Activated naive CD4-positive, alpha-beta T cell treated with anti-CD3 and anti-CD28 coated beads, Interleukin-2, amount 50 U/mL, for 24 hours (primary cell): ENCODE results near the gene CERS6.
"Not testable (repeated sequence)": the region's sequence is repeated elsewhere in the genome, so short reads cannot be mapped to it uniquely, and the experiment has no call there.

Source experiments
- H3K27ac Mint-ChIP-seq: one replicate; pipeline ENCODE4 v1.8.0; 2021; ENCODE audit warnings: mild to moderate bottlenecking, mixed read lengths
- H3K27me3 Mint-ChIP-seq: one replicate; pipeline ENCODE4 v1.8.0; 2021; ENCODE audit warnings: mixed read lengths
- H3K36me3 Mint-ChIP-seq: one replicate; pipeline ENCODE4 v1.8.0; 2021; ENCODE audit warnings: mixed read lengths
- H3K4me1 Mint-ChIP-seq: one replicate; pipeline ENCODE4 v1.8.0; 2021; ENCODE audit warnings: mixed read lengths
- H3K4me3 Mint-ChIP-seq: one replicate; pipeline ENCODE4 v1.8.0; 2021; ENCODE audit warnings: mild to moderate bottlenecking, mixed read lengths
- H3K9me3 Mint-ChIP-seq: one replicate; pipeline ENCODE4 v1.8.0; 2021; ENCODE audit warnings: mixed read lengths

CERS6 gene

GRCh38 chr2:168791140-168791539, 335.1 kb downstream of the CERS6 start:
- not testable (repeated sequence) for H3K9me3 Mint-ChIP-seq, H3K4me3 Mint-ChIP-seq, H3K27ac Mint-ChIP-seq, H3K27me3 Mint-ChIP-seq, H3K36me3 Mint-ChIP-seq, H3K4me1 Mint-ChIP-seq

DNA sequence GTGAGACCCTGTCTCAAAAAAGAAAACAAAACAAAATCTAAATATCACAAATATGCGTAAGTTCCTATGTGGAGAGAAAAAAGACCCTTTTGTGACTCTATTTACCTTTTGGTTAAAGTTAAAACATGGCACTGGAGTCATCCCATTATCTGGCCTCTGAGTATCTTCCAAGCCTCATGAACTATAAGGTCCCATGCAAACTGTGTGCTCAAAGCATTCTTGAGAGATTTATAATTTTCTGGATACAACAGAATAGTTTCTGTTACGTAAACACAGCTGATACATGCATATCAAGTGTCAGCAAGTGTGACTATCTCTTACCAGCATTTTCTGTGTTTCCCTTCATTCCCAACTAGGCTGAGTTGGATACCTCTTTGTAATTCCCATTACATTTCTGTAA, 337.5 kb downstream of the CERS6 start:
- peaks cover 2% of the 10 kb centered on the region for H3K27me3 Mint-ChIP-seq
- no peak overlapping the region for H3K4me3 Mint-ChIP-seq
- H3K36me3 Mint-ChIP-seq = no peaks in the 10 kb centered on the region
- H3K27ac Mint-ChIP-seq = no peak overlapping the region
- H3K4me1 Mint-ChIP-seq = no peaks in the 10 kb centered on the region
- H3K9me3 Mint-ChIP-seq = no peaks in the 10 kb centered on the region

DNA sequence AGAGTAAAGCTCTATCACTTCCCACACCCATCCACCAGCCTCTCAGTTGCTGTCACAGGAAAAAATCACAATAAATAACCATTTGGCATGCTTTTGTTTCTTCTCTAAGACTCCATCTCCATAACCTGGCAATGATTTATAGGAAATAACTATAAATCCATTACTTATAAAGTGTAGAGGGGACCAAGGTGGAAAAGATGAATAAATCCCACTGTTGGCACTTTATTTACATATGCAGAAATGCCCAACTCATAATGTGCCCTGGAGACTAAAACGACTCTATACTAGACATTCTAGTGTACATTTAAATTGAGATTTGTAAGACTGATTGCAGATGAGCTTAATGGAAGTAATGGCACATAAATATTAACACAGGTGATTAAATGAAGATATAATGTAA, 338.9 kb downstream of the CERS6 start:
- H3K4me3 Mint-ChIP-seq = no peak overlapping the region
- no peaks in the 10 kb centered on the region for H3K9me3 Mint-ChIP-seq
- H3K27me3 Mint-ChIP-seq = peaks cover 2% of the 10 kb centered on the region

DNA sequence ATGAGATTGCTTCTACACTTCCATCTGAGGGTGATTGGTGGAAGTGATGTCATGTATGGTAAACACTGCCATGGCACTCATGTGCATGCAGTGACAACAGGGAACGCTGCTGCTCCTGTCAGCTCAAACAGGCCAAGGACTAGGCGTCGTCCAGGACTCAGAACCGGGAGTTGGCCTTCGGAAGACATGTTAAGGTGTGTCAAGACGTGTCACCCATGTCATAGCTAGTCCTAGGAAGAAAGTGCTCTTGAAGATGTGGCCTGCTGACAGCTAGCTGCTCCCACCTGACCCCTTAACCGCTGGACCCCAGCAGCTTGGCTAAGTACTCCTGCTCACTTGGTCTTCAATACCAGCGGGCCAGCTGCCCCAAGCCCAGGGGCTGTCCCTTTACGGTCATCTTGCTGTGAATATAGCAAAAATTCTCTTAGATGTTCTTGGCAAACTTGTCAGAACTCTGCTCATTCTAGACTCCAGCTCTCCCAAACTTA, 340.1 kb downstream of the CERS6 start:
- no peak overlapping the region for H3K27ac Mint-ChIP-seq
- no peak overlapping the region for H3K4me3 Mint-ChIP-seq
- no peaks in the 10 kb centered on the region for H3K9me3 Mint-ChIP-seq
- H3K36me3 Mint-ChIP-seq = no peaks in the 10 kb centered on the region
- peaks cover 2% of the 10 kb centered on the region for H3K27me3 Mint-ChIP-seq
- H3K4me1 Mint-ChIP-seq = no peaks in the 10 kb centered on the region

More for the DNA sequence above, 338.9 kb downstream of the CERS6 start:
- H3K36me3 Mint-ChIP-seq = no peaks in the 10 kb centered on the region
- no peaks in the 10 kb centered on the region for H3K4me1 Mint-ChIP-seq
- no peak overlapping the region for H3K27ac Mint-ChIP-seq

DNA sequence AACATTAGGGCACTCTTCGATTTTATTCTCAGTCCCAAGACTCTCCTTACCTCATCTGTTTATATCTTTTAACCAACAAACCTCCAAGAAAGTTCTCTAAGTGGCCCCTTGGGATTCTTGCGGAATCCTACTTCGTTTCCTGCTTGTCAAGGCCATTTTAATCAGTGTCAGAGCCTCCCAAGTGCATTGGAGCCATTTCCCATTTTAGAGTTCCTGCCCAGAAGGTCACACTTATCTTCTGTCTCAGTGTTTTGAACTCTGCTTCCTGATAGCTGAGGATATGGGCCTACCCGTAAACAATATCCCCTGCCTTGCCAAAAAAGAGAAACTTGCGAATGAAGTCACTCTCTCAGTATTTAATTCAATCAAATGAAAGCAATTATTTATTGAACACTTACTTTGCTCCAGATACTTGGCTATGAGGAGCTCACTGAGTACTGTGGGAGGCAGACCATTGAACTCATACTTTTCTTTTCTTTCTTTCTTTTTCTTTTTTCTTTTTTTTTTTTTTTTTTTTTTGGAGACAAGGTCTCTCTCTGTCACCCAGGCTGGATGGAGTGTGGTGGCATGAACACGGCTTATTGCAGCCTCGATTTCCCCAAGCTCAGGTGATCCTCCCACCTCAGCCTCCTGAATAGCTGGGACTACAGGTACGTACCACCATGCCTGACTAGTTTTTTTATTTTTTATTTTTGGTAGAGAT, 340.7 kb downstream of the CERS6 start:
- no peaks in the 10 kb centered on the region for H3K9me3 Mint-ChIP-seq
- H3K4me3 Mint-ChIP-seq = no peak overlapping the region
- no peak overlapping the region for H3K27ac Mint-ChIP-seq
- H3K36me3 Mint-ChIP-seq = no peaks in the 10 kb centered on the region
- H3K27me3 Mint-ChIP-seq = peaks cover 2% of the 10 kb centered on the region
- H3K4me1 Mint-ChIP-seq = no peaks in the 10 kb centered on the region

GRCh38 chr2:168797286-168797655, 341.2 kb downstream of the CERS6 start:
- H3K9me3 Mint-ChIP-seq = no peaks in the 10 kb centered on the region
- H3K4me1 Mint-ChIP-seq = no peaks in the 10 kb centered on the region
- H3K27me3 Mint-ChIP-seq = peaks cover 2% of the 10 kb centered on the region
- H3K4me3 Mint-ChIP-seq = no peak overlapping the region
- no peak overlapping the region for H3K27ac Mint-ChIP-seq
- no peaks in the 10 kb centered on the region for H3K36me3 Mint-ChIP-seq

GRCh38 chr2:168798076-168798887, 342.2 kb downstream of the CERS6 start:
- Mint-ChIP-seq H3K27me3 (peaks cover 2% of the 10 kb centered on the region), H3K27ac (no peak overlapping the region), H3K4me1 (no peaks in the 10 kb centered on the region), H3K9me3 (no peaks in the 10 kb centered on the region), H3K36me3 (no peaks in the 10 kb centered on the region), H3K4me3 (no peak overlapping the region)

- no peak overlapping the region for H3K27ac Mint-ChIP-seq
- no peaks in the 10 kb centered on the region for H3K36me3 Mint-ChIP-seq
Measured at GRCh38 chr2:168798888-168799410, 342.9 kb downstream of the CERS6 start.

GRCh38 chr2:168801471-168801870, 345.4 kb downstream of the CERS6 start:
- H3K4me3 Mint-ChIP-seq = no peak overlapping the region
- H3K4me1 Mint-ChIP-seq = no peaks in the 10 kb centered on the region
- no peaks in the 10 kb centered on the region for H3K27me3 Mint-ChIP-seq
- H3K36me3 Mint-ChIP-seq = no peaks in the 10 kb centered on the region
- H3K27ac Mint-ChIP-seq = no peak overlapping the region
- no peaks in the 10 kb centered on the region for H3K9me3 Mint-ChIP-seq

More at GRCh38 chr2:168798888-168799410, 342.9 kb downstream of the CERS6 start:
- Mint-ChIP-seq H3K9me3 (no peaks in the 10 kb centered on the region), H3K27me3 (peaks cover 2% of the 10 kb centered on the region), H3K4me1 (no peaks in the 10 kb centered on the region), H3K4me3 (no peak overlapping the region)

GRCh38 chr2:168801961-168802858, 346.1 kb downstream of the CERS6 start, which contains the start of gene NOSTRIN:
TSS of gene NOSTRIN (plus strand) at chr2:168802637. CDS start at chr2:168802647, 10 bp downstream.
- Mint-ChIP-seq H3K36me3 (no peaks in the 10 kb centered on the region), H3K27ac (peak within 1 kb of the TSS; percentile 43), H3K27me3 (no peaks in the 10 kb centered on the region), H3K4me3 (no peak within 1 kb of the TSS), H3K4me1 (no peaks in the 10 kb centered on the region), H3K9me3 (no peaks in the 10 kb centered on the region)

DNA sequence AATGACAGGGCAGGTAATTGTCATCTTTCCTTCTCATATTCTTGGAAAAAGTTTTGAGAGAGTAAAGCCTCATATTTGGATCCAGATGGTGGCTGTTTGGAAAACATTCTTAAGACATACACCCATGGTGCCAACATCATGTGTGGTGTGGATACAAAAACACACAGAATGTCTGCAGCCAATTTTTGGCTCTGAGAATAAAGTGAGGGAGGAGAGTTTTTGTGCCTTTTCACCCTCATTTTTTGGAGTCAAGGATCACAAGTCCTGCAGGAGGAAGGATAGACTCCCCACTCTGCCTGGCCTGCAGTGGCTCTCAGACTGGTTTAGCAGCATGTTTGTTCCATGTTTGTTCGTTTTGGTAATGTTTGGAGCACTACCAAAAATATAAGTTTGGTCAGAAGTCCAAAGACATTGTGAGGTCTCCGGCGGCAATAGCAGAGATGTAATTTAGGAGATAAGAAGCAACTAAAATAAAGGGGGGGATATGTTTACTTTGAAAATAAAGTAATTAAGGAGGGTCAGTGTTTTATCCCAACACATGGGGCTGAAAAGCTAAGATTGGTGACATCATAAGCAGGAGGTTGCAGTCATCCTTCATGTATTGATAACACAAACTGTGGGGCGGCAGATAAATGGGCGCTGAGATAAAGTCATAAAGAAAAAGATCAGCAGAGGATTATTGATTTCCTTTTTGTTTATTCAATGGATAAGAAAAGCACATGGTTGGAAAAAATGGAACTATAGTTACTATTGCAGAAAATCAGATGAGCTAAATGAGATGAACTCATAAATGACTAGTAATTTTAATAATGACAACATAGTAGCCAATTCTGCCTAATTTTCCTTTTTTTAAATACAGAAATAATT, 347.0 kb downstream of the CERS6 start:
- Mint-ChIP-seq H3K9me3 (no peaks in the 10 kb centered on the region), H3K27me3 (no peaks in the 10 kb centered on the region), H3K36me3 (no peaks in the 10 kb centered on the region), H3K27ac (peak overlapping the region; percentile 43), H3K4me3 (no peak overlapping the region), H3K4me1 (no peaks in the 10 kb centered on the region)

DNA sequence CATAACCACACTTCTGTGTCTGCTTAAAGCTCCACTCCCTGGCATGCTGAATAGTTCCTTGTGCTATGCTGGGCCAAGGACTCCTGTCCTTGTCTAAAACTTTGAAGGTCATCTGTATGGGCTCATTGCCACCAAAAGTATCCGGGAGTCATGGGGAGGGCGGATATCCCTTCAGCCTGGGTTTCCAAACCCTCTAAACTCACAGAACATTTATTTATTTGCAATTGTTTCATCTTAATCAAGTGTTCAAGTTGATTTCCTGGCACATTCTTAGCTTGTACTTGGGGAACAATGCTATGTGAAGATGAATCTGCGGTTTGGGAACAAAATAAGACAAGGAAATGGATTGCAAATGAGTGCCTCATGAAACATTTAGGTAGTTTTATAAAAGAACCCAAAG, 348.1 kb downstream of the CERS6 start:
- H3K4me3 Mint-ChIP-seq = no peak overlapping the region
- H3K4me1 Mint-ChIP-seq = no peaks in the 10 kb centered on the region
- no peaks in the 10 kb centered on the region for H3K36me3 Mint-ChIP-seq
- no peaks in the 10 kb centered on the region for H3K9me3 Mint-ChIP-seq
- no peak overlapping the region for H3K27ac Mint-ChIP-seq
- H3K27me3 Mint-ChIP-seq = no peaks in the 10 kb centered on the region

- Mint-ChIP-seq H3K27me3 (no peaks in the 10 kb centered on the region), H3K9me3 (no peaks in the 10 kb centered on the region), H3K4me1 (no peaks in the 10 kb centered on the region), H3K27ac (no peak overlapping the region), H3K36me3 (no peaks in the 10 kb centered on the region), H3K4me3 (no peak overlapping the region)
Measured at GRCh38 chr2:168805615-168806014, 349.5 kb downstream of the CERS6 start.

DNA sequence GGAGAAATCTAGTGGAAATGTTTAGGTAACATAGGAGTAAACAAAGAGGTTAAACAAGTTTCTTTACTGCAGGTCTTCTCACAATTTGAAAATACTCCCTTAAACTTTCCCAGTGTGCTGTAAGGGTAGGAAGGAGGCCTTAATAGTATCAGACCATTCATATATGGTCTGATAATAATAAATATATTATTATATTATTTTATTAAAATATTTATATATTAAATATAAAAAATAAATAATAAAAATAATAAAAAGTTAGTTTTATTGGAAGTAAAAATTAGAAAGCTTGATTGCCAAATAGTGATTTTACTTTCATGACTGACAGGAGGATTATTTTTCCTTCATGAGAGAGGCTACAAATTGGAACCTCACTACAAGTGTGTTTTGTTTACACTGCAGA, 353.5 kb downstream of the CERS6 start:
- H3K27ac Mint-ChIP-seq = no peak overlapping the region
- H3K4me3 Mint-ChIP-seq = no peak overlapping the region
- H3K27me3 Mint-ChIP-seq = no peaks in the 10 kb centered on the region
- H3K4me1 Mint-ChIP-seq = no peaks in the 10 kb centered on the region
- H3K9me3 Mint-ChIP-seq = no peaks in the 10 kb centered on the region
- no peaks in the 10 kb centered on the region for H3K36me3 Mint-ChIP-seq
